Astrocyte (in vitro differentiated cells and primary cell): ENCODE results near the gene INPP5K. TPM values are rescaled to one million over a fixed set of nuclear protein-coding genes. Genes with fewer than 3 reads are reported as not detected.

Source experiments
- DNase-seq: peaks from one replicate; pipeline ENCODE4 v3.0.0-alpha.2; 2010; ENCODE audit warnings: low read depth
- FAIRE-seq: peaks from 2 replicates; lab custom pipeline; 2011; peaks lifted over from hg19 to GRCh38; lab: Jason Lieb, UNC
- H2AFZ ChIP-seq: 2 replicates; pipeline ENCODE4 v1.6.0; 2012; ENCODE audit warnings: low read depth, low read length, inconsistent platforms
- H3K27ac ChIP-seq: 2 replicates; pipeline ENCODE4 v1.5.1; 2011; ENCODE audit warnings: low read depth, low read length, inconsistent platforms
- H3K27me3 ChIP-seq: 2 replicates; pipeline ENCODE4 v1.6.0; 2011; ENCODE audit warnings: low read length, inconsistent platforms; ENCODE audit not compliant: insufficient read depth
- H3K36me3 ChIP-seq: 2 replicates; pipeline ENCODE4 v1.5.1; 2011; ENCODE audit warnings: low read length, inconsistent platforms; ENCODE audit not compliant: insufficient read depth
- H3K4me1 ChIP-seq: 2 replicates; pipeline ENCODE4 v1.5.1; 2011; ENCODE audit warnings: low read length, inconsistent platforms; ENCODE audit not compliant: insufficient read depth
- H3K4me2 ChIP-seq: 2 replicates; pipeline ENCODE4 v1.6.0; 2012; ENCODE audit warnings: low read length, inconsistent platforms
- H3K4me3 ChIP-seq: 2 replicates; pipeline ENCODE4 v1.5.1; 2011; ENCODE audit warnings: low read depth, mild to moderate bottlenecking, low read length, inconsistent platforms; ENCODE audit not compliant: insufficient read depth
- H3K79me2 ChIP-seq: 2 replicates; pipeline ENCODE4 v1.6.0; 2012; ENCODE audit warnings: mild to moderate bottlenecking, low read length, inconsistent platforms; ENCODE audit not compliant: insufficient read depth
- H3K9ac ChIP-seq: 2 replicates; pipeline ENCODE4 v1.6.0; 2012; ENCODE audit warnings: mild to moderate bottlenecking, low read length, inconsistent platforms
- H3K9me3 ChIP-seq: 2 replicates; pipeline ENCODE4 v1.5.1; 2012; ENCODE audit warnings: low read depth, mild to moderate bottlenecking, low read length, inconsistent platforms; ENCODE audit not compliant: insufficient read depth
- H4K20me1 ChIP-seq: 2 replicates; pipeline ENCODE4 v1.6.0; 2012; ENCODE audit warnings: low read length, inconsistent platforms; ENCODE audit not compliant: insufficient read depth
- H3K27ac Mint-ChIP-seq: one replicate; pipeline ENCODE4 v1.8.0; 2021; ENCODE audit warnings: mild to moderate bottlenecking, mixed read lengths; ENCODE audit not compliant: unreplicated experiment
- H3K27me3 Mint-ChIP-seq: one replicate; pipeline ENCODE4 v1.8.0; 2021; ENCODE audit warnings: low read depth, mixed read lengths; ENCODE audit not compliant: unreplicated experiment
- H3K36me3 Mint-ChIP-seq: one replicate; pipeline ENCODE4 v1.8.0; 2021; ENCODE audit warnings: low read depth, mixed read lengths; ENCODE audit not compliant: unreplicated experiment
- H3K4me1 Mint-ChIP-seq: one replicate; pipeline ENCODE4 v1.8.0; 2021; ENCODE audit warnings: low read depth, mixed read lengths; ENCODE audit not compliant: unreplicated experiment
- H3K4me3 Mint-ChIP-seq: one replicate; pipeline ENCODE4 v1.8.0; 2021; ENCODE audit warnings: mild to moderate bottlenecking, moderate library complexity, mixed read lengths; ENCODE audit not compliant: unreplicated experiment
- H3K9me3 Mint-ChIP-seq: one replicate; pipeline ENCODE4 v1.8.0; 2021; ENCODE audit warnings: mild to moderate bottlenecking, mixed read lengths; ENCODE audit not compliant: unreplicated experiment
- CTCF ChIP-seq: IDR thresholded peaks from 2 replicates; pipeline ENCODE4 v1.5.1; 2011; ENCODE audit warnings: low read depth, mild to moderate bottlenecking, inconsistent platforms, low read length, moderate library complexity; ENCODE audit not compliant: insufficient read depth
- EZH2 ChIP-seq: IDR thresholded peaks from 2 replicates; pipeline ENCODE4 v1.6.1; 2012; ENCODE audit warnings: mild to moderate bottlenecking, low read length, inconsistent platforms; ENCODE audit not compliant: insufficient read depth
- total RNA-seq: library from RNA; stranded (reverse); gene quantifications from 2 replicates; pipeline ENCODE4 v1.2.1, GENCODE V29; 2021

The INPP5K gene
- total RNA-seq, 1 donor from 2014 or later: 26.7 TPM

GRCh38 chr17:1464186-1464585, 52.2 kb downstream of the INPP5K start:
- no peaks in the 10 kb centered on the region for H3K9me3 ChIP-seq
- H3K9ac ChIP-seq: no peak overlapping the region
- Mint-ChIP-seq H3K4me1 (peaks cover 7% of the 10 kb centered on the region), H3K9me3 (peaks cover 5% of the 10 kb centered on the region), H3K4me3 (no peak overlapping the region), H3K27me3 (no peaks in the 10 kb centered on the region), H3K36me3 (peaks cover 29% of the 10 kb centered on the region), H3K27ac (no peak overlapping the region)
- peaks cover 14% of the 10 kb centered on the region for H4K20me1 ChIP-seq
- H3K4me1 ChIP-seq: peaks cover 17% of the 10 kb centered on the region
- peaks cover 11% of the 10 kb centered on the region for H3K36me3 ChIP-seq
- TF ChIP-seq EZH2 (no peak), CTCF (no peak)
- H3K4me3 ChIP-seq: no peak overlapping the region
- no peak overlapping the region for H3K4me2 ChIP-seq
- no peaks in the 10 kb centered on the region for H3K27me3 ChIP-seq
- H3K27ac ChIP-seq: no peak overlapping the region
- FAIRE-seq: no peak
- no peaks in the 10 kb centered on the region for H3K79me2 ChIP-seq
- DNase-seq: no peak
- H2AFZ ChIP-seq: no peak overlapping the region

GRCh38 chr17:1462164-1463112, 54.0 kb downstream of the INPP5K start:
- Mint-ChIP-seq H3K27ac (peak overlapping the region; percentile 55), H3K4me3 (no peak overlapping the region), H3K36me3 (peaks cover 22% of the 10 kb centered on the region), H3K27me3 (no peaks in the 10 kb centered on the region), H3K9me3 (peaks cover 5% of the 10 kb centered on the region), H3K4me1 (peaks cover 7% of the 10 kb centered on the region)
- Histone ChIP-seq H3K27ac (no peak overlapping the region), H3K4me3 (no peak overlapping the region), H3K9me3 (no peaks in the 10 kb centered on the region), H3K4me1 (peaks cover 17% of the 10 kb centered on the region), H3K9ac (no peak overlapping the region), H3K27me3 (no peaks in the 10 kb centered on the region), H3K36me3 (peaks cover 3% of the 10 kb centered on the region), H4K20me1 (no peaks in the 10 kb centered on the region), H3K4me2 (no peak overlapping the region), H2AFZ (no peak overlapping the region), H3K79me2 (no peaks in the 10 kb centered on the region)
- FAIRE-seq (peak; percentile 13), DNase-seq (peak; percentile 61)
- no peak for TF ChIP-seq CTCF
- TF ChIP-seq EZH2: no peak
